ENCODE data around the gene PAPPA2.

Gene PAPPA2

DNA sequence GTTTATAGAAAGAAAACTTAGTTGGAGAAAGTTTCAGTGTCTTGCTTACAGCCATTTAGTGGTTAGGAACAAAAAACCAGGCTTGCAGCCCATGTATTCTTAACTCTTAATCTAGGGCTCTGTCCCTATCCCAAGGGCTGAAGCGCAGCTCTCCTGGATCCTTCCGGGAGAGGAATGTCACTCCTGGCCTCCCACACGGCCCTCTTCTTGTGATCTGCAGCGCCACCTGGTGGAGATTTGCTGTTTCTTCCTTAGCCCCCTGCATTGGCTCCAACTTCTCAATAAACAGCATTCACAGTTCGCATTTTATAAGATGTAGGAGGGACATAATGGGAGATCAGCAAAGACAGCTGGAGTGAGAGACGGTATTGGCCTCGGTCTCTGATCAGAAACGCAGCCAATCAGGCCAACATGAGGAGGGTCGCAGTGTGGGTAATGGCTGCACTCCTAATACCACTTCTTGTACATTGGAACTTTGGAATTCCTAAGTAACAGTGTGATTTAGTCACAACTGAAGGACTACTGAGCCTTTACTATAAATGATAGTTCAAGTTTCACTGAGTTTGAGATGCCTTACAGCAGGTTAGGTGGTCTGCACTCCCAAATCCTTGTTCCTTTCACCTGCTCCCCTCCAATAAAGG lies 418.1 kb downstream of the PAPPA2 start:
- peak in 1 of 2 donors; percentile 3 for DNase-seq (ENCODE audit: extremely low read depth in 1 of 2, low read depth in 1 of 2)

DNA sequence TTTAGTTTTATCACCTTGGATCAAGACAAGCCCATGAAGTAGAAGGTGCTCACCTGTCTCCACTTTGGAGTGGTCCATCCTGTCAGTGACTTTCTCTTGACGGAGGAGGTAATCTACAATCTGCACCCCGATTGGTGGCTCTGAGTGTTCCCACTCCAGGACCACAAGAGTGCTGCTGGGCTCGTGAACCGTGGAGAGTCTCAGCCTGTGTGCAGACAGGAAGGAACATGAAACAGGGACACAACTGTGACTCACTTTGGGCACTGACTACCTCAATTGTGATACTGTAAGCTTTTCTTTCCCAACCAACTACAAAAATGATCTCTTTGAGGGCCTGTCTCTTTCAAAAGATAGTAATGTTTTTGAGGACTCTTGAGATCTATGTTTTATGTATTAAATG lies 421.3 kb downstream of the PAPPA2 start:
- no peak for DNase-seq (ENCODE audit: extremely low read depth in 1 of 2, low read depth in 1 of 2)

DNA sequence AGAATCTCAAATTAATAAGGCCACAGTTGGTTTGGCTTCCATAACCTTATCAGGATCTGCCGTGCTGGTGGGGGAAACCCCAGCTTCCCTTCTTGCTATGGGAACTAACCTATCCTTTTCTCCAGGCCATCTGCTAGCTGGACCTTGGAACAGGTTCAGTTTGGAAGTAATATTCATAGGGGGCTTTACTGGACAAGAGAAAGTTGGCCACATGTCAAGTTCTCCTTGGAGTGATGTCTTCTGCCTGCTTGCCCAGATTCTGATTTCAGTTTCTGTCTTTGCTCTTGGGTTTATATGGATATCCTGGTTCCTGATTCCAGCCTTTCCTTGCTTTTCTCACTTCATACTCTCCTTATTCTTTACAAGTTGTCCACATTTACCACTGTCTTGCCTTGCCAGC lies 421.9 kb downstream of the PAPPA2 start:
- DNase-seq (ENCODE audit: extremely low read depth in 1 of 2, low read depth in 1 of 2) = no peak

DNA sequence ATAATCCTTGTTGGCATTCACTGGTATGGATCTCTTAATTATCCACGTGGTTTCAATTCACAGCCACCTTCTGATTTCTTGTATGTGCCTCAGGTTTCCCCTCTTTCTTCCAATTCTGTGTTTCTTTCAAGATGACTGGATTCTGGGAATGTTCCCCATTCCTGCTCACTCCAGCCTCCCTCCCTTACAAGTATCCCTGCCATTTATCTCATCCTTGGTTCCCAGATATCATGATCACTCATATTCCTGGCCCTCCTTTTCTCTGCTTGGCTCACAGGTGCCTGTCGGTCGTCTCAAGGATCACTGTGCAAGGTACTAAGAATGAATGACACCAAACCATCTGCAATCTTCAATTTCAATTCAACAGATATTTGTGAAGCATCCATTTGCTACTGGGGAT lies 422.4 kb downstream of the PAPPA2 start:
- DNase-seq (ENCODE audit: extremely low read depth in 1 of 2, low read depth in 1 of 2) = no peak

DNA sequence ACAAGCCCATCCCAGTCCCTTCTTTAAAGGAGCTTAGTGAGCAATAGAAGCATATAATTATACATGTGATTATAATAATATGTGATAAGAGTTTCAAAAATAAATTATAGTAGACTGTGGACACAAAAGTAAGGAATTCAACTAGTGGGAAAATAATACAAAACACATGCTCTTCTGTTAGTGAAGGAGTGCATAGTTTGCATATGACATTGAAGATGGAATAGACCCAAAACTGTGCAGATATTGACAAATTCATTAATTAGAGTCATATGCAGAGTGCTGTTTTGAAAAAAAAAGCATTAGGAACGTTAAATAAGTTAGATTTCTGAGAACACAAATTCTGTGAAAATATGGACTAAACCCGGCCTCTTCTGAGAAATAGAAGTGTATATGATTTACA lies 422.8 kb downstream of the PAPPA2 start:
- no peak for DNase-seq (ENCODE audit: extremely low read depth in 1 of 2, low read depth in 1 of 2)

DNA sequence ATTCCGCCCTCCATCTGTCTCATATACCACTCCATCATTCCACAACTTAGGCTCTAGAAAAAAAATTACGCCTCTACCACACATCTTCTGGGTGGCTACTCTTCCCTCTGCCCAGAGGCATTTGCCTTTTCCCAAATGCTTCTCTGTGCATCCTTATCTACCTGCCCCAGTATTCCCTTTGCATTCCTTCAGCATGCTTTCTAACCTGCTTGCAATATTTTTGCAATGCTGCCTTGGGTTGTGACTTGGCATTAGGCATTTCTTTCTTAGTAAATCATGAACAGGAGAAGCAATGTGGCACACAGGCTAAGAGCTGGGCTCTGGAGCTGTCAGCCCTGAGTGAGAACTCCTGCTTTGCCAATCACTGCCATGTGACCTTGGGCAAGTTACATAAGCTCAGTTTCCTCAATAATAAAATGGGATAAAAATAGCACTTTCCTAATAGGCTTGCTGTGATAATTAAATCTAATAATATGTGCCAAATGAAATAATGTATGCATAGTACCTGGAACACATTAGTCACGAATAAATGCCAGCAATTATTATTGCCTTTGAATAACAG lies 425.6 kb downstream of the PAPPA2 start:
- no peak for DNase-seq (ENCODE audit: extremely low read depth in 1 of 2, low read depth in 1 of 2)

DNA sequence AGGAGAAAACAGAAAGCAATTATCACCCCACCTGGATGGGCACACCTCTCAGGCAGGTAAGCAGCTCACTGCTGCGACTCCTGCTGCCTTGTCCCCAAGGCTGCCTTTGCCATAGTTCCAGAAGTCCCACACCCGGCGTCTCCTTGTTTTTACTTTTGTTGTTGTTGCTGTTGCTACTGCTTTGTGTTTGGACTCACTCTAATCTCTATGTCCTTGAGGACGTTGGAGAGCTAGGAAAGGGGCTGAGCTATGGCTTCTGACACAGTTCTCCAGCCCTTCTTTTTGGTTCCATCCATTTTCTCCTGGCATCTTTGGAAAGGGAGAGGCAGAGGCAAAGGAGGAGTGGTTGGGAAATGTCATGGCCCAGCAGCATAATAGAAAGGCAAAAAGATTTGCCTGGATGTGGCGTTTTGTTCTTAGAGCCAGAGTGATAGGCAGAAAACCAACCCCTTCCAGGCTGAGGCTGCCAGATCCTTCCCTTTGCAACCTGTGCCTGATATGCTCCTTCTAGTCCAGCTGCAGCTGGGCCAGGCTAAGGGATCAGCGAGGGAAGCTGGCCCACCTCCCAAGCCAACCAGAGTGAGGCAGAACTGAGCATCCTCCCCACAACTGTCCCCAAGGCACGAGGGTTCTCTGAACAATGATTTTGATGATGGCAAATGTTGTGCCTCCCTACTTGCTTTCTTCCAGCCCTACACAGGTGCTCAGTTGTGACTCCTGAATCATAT lies 430.8 kb downstream of the PAPPA2 start:
- DNase-seq (ENCODE audit: extremely low read depth in 1 of 2, low read depth in 1 of 2) = no peak

DNA sequence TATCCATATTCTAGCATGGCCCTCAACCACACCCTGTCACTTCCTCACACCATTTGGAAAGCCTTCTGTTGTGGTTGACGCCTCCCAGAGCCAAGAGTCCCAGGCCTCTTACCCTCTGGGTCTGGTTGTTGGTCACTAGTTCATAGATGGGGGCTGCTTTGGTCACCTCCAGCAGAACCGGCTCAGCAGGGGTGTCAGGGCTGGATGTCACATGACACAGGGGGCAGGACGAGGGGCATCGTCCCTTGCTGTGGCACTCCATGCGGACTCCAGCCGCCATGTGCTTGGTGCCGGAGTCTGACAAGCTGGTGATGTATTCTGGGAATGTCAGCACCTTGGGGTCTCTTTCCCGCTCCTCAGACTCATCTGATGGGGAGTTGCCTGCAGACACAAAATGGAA lies 431.5 kb downstream of the PAPPA2 start:
- DNase-seq (ENCODE audit: extremely low read depth in 1 of 2, low read depth in 1 of 2) = no peak

All from stimulated activated CD8-positive, alpha-beta memory T cell treated with anti-CD3 and anti-CD28 coated beads, Interleukin-7, amount 100 ng/mL, for 48 hours (primary cell).